HG02759 (cell line): ENCODE data around the gene TCF7L2.

Source experiments
- ATAC-seq: cut with Tn5 transposase; IDR thresholded peaks from one replicate; pipeline ENCODE4 v1.9.1; 2021; ENCODE audit warnings: mild to moderate bottlenecking, moderate library complexity; ENCODE audit not compliant: unreplicated experiment

The TCF7L2 gene

DNA sequence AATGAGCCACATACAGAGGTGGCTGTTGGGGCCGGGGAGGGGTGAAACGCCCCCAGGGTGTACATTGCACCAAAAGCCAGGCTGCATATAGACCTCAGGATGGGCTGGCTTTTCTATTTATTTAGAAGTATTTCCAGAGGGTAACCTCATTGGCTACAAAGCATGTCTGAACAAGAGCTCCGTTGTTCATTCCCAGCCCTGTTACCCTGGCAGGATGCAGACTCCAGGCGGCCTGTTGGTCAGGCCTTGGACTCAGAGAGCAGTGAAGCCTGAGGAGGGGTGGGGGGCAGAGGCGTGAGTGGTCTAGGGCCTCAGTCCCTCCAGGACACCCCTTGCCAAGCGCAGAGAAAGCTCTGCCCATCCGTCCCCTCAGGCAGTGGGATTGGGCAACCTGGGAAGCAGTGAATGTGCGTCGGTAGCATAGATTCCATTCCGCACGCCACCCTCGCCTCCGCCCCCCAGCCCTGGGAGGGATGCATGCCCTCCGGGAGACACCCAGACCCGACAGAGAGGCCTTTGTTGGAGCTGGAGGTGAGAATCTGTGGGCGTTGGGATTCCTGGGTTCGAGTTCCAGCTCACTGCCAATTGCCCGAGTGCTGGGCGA is 41.9 kb downstream of the TCF7L2 start:
- ATAC-seq = no peak

DNA sequence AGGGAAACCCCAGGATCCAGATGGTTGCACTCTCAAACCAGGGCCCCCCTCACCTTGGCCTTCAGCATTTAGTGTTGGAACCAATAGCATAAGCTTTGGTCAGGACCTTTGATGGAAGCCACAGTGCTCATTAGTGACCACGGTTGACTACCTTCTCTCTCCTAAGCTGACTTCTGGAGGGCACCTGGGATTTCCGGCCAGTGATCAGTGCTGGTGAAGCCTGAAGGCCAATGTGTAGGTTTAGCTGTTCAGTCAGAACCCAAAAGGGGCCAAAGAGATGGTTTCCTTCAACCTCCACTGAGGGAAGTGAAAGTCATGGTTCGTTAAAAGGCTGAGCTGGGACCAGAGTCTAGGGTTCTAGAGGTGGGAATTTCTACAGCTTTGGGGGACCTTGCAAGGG is 46.4 kb downstream of the TCF7L2 start:
- ATAC-seq = no peak

DNA sequence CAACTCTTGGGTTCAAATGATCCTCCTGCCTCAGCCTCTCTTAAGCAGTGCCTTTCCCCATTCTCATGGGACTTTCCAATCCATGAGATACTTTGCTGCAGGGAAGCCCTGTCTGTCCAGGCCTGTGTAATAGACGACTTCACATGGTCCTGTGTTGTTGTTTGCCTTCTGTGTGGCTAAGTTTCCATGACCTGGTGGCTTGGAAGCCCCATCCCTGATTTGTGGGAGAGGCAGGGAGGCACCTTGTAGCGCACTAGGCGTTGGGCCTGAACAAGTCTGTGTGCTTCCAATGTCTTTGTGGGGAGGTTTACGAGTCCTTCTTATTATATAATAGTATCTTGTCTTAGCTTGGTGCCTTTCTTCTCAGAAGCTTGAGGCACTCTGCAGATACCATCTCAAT is 49.1 kb downstream of the TCF7L2 start:
- ATAC-seq = no peak

GRCh38 chr10:113000442-113000841 is 50.4 kb downstream of the TCF7L2 start:
- no peak for ATAC-seq

GRCh38 chr10:113000876-113001598 is 51.0 kb downstream of the TCF7L2 start:
- no peak for ATAC-seq

DNA sequence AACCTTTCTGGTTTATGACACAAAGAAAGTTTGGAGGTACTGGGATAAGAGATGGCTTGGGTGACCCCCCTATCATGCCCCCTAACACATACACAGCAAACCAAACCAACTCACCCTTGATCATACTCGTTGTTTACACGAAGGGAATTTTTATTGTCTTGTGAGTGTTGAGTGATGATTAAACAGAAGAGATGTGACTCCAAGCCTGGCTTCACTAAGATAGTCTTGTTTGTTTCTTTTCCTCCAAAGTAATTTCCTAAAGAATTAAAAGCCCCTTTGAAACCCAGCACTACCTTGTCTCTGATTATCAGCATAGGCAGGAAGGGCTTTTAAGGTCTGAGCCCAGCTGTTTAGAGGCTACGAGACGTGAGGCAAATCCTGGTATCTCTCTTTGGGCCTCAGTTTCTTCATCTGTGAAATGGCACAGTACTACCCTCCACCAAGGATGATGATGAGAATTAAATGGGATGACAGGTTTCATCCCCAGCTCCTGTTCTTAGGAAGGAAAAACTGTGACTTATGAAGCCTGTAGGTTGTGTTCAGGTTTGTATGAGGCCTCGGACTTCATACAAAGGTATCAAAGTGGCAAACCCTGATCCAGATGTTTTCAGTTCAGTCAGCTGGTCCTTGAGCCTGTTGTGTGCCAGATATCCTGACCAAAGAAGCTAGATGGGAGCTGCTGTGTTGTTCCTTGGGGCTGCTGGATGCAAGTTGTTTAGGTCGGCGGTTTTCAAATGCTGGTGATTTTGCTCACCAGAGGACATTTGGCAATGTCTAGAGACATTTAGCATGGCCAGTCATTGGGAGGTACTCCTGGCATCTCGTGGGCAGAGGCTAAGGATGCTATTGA is 51.8 kb downstream of the TCF7L2 start:
- ATAC-seq = no peak

GRCh38 chr10:113002449-113002777 is 52.4 kb downstream of the TCF7L2 start:
- ATAC-seq = no peak

GRCh38 chr10:113003052-113003451 is 53.0 kb downstream of the TCF7L2 start:
- no peak for ATAC-seq

DNA sequence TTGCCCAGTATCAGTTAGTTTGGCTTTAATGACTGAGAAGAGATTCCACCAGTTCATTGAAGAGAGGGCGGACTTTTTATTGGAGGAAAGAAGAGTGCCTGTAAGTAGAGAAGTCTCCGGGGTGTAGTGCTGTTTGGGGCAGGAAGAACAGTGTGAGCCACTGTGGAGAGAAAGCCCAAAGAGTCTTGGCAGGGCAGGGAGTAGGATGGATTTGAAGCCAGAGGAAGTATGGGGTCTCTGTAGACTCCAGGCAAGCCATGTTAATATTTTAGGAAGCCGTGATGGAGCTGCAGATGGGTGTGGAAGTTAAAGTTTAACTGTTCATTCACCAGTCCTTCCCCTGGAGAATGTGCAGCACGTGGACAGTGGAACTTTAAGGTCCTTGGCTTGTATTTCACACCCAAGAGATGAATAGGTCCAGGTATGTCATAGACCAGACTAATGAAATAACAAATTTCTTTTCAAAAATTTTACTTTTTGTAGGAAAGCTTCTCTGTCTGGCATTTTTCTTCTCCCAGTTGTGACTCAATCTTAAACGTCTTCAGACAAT is 54.1 kb downstream of the TCF7L2 start:
- no peak for ATAC-seq

- ATAC-seq = no peak
These were observed 55.3 kb downstream of the TCF7L2 start for GRCh38 chr10:113005380-113005779.

DNA sequence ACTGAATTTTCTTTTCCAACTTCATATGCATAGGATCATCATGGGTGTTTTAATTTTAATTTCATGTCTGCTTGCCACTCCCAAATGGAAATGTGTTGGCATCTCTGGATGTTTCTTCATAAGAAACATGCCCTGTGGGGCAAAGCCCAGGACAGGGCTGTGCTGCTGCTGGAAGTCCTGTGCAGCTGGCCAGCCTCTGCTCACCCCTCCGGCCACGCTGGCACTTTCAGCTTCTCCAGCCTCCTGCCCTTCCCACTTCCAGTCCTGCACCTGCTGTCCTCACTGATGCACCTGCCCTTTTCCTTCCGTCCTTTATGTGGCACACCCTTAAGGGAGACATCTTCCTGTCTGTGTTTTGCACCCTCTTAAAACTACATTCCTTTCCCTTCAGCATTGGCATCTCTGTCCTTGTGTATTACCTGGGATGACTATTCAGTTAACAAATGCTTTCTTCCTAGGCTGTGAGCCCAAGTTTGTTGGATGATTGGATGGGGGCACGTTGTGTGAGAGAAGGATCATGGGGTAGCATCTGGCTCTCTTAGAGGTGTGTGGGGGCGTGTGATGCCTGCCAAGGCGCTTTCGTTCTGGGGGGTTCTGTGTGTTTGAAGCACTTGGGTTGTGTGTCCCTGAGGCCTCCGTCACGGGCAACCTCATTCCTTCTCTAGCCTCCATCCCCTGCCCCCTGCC is 56.8 kb downstream of the TCF7L2 start:
- no peak for ATAC-seq

- no peak for ATAC-seq
These were observed 57.3 kb downstream of the TCF7L2 start for GRCh38 chr10:113007343-113007771.

DNA sequence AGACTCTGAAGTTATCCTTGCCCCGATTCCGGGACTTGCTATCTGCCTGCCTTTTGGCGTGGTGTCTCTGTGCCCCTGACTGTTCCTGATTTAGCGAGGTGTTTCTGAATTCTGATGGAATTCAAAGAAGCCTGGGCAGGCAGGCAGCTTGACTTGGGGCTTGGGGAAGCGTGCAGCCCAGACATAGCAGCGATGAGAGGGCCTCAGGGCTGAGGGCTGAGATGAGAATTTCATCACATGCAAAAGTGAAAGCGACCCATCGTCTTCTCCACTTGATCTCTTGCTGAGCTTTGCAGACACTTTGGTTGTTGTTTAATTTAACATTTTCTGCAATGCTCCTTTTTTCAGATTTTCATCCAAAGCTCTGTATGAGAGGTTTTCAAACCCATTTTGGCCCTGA is 57.8 kb downstream of the TCF7L2 start:
- no peak for ATAC-seq

- no peak for ATAC-seq
These were observed 61.7 kb downstream of the TCF7L2 start for GRCh38 chr10:113011592-113012374.

- ATAC-seq = no peak
These were observed 65.2 kb downstream of the TCF7L2 start for GRCh38 chr10:113015201-113015600.

- ATAC-seq = no peak
These were observed 67.3 kb downstream of the TCF7L2 start for GRCh38 chr10:113017376-113017775.

GRCh38 chr10:113018034-113018433 is 68.0 kb downstream of the TCF7L2 start:
- no peak for ATAC-seq

DNA sequence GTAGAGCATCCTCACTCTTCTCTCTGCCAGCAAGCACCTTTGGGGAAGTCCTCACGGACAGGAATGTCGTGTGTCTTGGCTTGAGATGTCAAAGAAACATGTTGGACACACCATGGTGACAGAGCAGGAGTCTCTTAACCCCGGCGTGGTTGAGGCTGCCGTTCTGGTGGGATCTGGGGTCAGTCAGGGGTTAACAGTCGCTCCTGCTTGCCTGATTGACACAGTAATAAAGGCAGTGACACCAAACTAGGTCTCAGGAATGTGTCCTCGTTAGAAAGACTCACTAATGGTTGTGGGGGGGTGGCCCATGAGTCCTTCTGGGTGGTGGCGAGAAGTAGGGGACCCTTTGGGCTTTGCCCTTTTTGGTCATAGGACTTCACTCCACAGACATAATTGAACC is 69.0 kb downstream of the TCF7L2 start:
- no peak for ATAC-seq

- no peak for ATAC-seq
These were observed 69.8 kb downstream of the TCF7L2 start for GRCh38 chr10:113019692-113020474.

- ATAC-seq = no peak
These were observed 70.4 kb downstream of the TCF7L2 start for GRCh38 chr10:113020475-113020753.
